ENCODE measurements around the gene PPP2R1B.

PPP2R1B gene

DNA sequence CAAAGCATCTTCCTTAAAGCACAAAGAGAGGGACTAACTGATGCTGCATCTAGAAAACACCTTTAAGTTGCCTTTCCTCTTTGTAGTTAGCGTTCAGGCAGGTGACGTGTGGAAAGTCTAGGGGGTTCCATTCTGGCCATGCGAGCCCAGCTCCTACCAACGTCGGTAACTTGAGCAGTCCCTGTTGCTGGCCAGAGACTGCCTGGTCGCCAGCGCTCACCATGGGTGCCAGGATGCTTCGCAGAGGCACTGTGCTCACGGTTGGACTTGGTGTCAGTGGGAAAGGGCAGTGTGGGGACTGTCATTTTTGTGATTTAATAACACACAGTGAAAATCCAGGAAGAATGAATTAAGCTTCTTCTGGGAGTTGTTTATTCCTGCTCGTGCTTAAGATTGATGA, 40.6 kb downstream of the PPP2R1B start:
- no peaks in the 10 kb centered on the region for H3F3A ChIP-seq (ENCODE audit: insufficient read depth)
- H3K9me3 ChIP-seq (ENCODE audit: insufficient read depth, low read length), result no peaks in the 10 kb centered on the region
- H3K27me3 ChIP-seq (ENCODE audit: low read length), result no peaks in the 10 kb centered on the region
- H3K9ac ChIP-seq (ENCODE audit: low read length), result no peak overlapping the region
- H3K4me2 ChIP-seq (ENCODE audit: low read depth, low read length, poor library complexity, severe bottlenecking), result no peak overlapping the region
- H3K9me2 ChIP-seq (replicated peaks; ENCODE audit: insufficient read depth, low read length), result no peaks in the 10 kb centered on the region
- no peak overlapping the region for H3K4me3 ChIP-seq (ENCODE audit: insufficient read depth, low read length, poor library complexity, severe bottlenecking)
- no peaks in the 10 kb centered on the region for H4K20me1 ChIP-seq (ENCODE audit: low read depth, low read length)
- no peaks in the 10 kb centered on the region for H3K79me2 ChIP-seq (ENCODE audit: insufficient read depth, low read length)
- H2AFZ ChIP-seq (ENCODE audit: low read depth, low read length, severe bottlenecking), result no peak overlapping the region
- no peak for TF ChIP-seq CTCF (IDR thresholded peaks at IDR 0.05; ENCODE audit: insufficient read depth, low read length, poor library complexity, severe bottlenecking)
- no peak for TF ChIP-seq EZH2phosphoT487 (conservative IDR thresholded peaks at IDR 0.05; ENCODE audit: low read length)
- H3K27ac ChIP-seq (ENCODE audit: low read depth, low read length), result no peak overlapping the region
- H3K36me3 ChIP-seq (ENCODE audit: low read length), result no peaks in the 10 kb centered on the region

DNA sequence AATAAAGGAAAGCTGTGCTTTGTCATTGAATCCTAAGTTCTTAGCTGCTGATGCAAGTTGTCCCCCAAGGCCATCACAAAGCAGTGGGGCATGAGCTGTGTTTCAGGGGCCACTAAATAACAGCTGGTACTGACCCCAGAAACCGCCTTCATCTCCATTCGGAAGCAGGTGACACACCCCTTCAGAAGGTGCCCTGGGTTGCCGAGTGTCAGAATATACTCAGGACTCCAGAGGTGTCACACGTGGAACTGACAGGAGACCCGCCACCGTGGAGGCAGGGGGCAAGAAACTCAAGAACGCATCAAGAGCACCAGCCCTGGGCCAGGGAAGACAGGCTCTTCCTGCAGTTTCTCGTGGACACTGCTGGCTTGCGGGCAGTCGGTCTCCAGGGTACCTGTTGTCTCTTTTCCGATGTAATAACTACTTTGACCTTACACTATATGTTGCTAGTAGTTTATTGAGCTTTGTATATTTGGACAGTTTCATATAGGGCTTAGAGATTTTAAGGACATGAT, 41.5 kb downstream of the PPP2R1B start:
- Histone ChIP-seq H3K36me3 (ENCODE audit: low read length) (no peaks in the 10 kb centered on the region), H3K9me2 (replicated peaks; ENCODE audit: insufficient read depth, low read length) (no peaks in the 10 kb centered on the region), H3K9ac (ENCODE audit: low read length) (no peak overlapping the region), H3K27ac (ENCODE audit: low read depth, low read length) (no peak overlapping the region), H3F3A (ENCODE audit: insufficient read depth) (no peaks in the 10 kb centered on the region), H3K79me2 (ENCODE audit: insufficient read depth, low read length) (no peaks in the 10 kb centered on the region), H2AFZ (ENCODE audit: low read depth, low read length, severe bottlenecking) (no peak overlapping the region), H3K4me2 (ENCODE audit: low read depth, low read length, poor library complexity, severe bottlenecking) (no peak overlapping the region), H3K27me3 (ENCODE audit: low read length) (no peaks in the 10 kb centered on the region), H3K9me3 (ENCODE audit: insufficient read depth, low read length) (no peaks in the 10 kb centered on the region), H4K20me1 (ENCODE audit: low read depth, low read length) (no peaks in the 10 kb centered on the region), H3K4me3 (ENCODE audit: insufficient read depth, low read length, poor library complexity, severe bottlenecking) (no peak overlapping the region)
- TF ChIP-seq CTCF (IDR thresholded peaks at IDR 0.05; ENCODE audit: insufficient read depth, low read length, poor library complexity, severe bottlenecking), result no peak
- TF ChIP-seq EZH2phosphoT487 (conservative IDR thresholded peaks at IDR 0.05; ENCODE audit: low read length), result no peak

DNA sequence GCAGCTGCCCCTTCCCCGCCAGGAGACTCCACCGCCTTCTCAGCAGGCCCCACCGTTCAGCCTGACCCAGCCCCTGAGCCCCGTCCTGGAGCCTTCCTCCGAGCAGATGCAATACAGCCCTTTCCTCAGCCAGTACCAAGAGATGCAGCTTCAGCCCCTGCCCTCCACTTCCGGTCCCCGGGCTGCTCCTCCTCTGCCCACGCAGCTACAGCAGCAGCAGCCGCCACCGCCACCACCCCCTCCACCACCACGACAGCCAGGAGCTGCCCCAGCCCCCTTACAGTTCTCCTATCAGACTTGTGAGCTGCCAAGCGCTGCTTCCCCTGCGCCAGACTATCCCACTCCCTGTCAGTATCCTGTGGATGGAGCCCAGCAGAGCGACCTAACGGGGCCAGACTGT, 42.6 kb downstream of the PPP2R1B start:
- Histone ChIP-seq H3K79me2 (ENCODE audit: insufficient read depth, low read length) (no peaks in the 10 kb centered on the region), H3K9me2 (replicated peaks; ENCODE audit: insufficient read depth, low read length) (no peaks in the 10 kb centered on the region), H3K36me3 (ENCODE audit: low read length) (no peaks in the 10 kb centered on the region), H3K9me3 (ENCODE audit: insufficient read depth, low read length) (no peaks in the 10 kb centered on the region), H3F3A (ENCODE audit: insufficient read depth) (no peaks in the 10 kb centered on the region), H2AFZ (ENCODE audit: low read depth, low read length, severe bottlenecking) (no peak overlapping the region), H3K9ac (ENCODE audit: low read length) (no peak overlapping the region), H3K27ac (ENCODE audit: low read depth, low read length) (no peak overlapping the region), H3K4me3 (ENCODE audit: insufficient read depth, low read length, poor library complexity, severe bottlenecking) (no peak overlapping the region), H3K4me2 (ENCODE audit: low read depth, low read length, poor library complexity, severe bottlenecking) (no peak overlapping the region), H3K27me3 (ENCODE audit: low read length) (no peaks in the 10 kb centered on the region), H4K20me1 (ENCODE audit: low read depth, low read length) (no peaks in the 10 kb centered on the region)
- TF ChIP-seq CTCF (IDR thresholded peaks at IDR 0.05; ENCODE audit: insufficient read depth, low read length, poor library complexity, severe bottlenecking) (no peak), EZH2phosphoT487 (conservative IDR thresholded peaks at IDR 0.05; ENCODE audit: low read length) (no peak)

All from SU-DHL-6 (cell line).